GOT3 (cell line): ENCODE results near the gene DDAH1.

Experiments
- DNase-seq: peaks from one replicate; lab custom pipeline; 2025; ENCODE audit warnings: mixed read lengths; lab: John Stamatoyannopoulos, UW

Gene DDAH1

DNA sequence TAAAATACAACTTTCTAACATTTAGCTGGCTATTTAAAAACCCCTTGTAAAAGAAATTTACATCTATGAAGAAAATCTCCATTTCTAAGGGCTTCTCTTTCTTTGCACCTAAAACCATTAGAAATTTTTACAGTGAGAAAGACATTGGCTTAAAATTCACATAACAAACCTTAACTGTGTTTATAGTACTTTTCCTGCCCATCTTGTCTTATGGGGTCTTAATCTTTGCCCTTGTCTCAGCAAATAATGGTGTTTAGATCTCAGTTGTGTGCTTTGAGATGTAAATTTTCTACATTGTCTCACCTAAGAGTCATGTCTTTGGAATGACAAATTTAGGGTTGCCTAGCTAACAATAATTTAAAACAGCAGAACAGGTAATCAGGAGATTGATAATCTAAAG lies 71.5 kb downstream of the DDAH1 start:
- DNase-seq, result no peak

DNA sequence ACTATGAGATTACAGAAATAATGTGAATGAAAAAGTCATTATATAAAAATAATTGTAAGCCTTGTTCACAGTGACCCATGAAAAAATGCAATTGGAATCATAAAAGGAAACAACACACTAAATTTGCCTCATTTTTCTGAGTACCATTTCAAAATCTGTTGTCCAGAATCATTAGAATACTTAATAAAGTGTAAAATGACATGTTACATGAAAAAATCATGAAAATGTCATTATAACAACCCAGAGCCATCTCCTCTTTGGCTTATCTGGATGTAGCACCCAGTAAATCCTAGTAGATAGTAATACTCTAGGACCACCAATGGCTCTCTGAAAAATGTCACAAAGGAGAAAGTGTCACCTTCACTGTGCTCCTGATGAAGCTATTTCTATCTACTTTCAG lies 76.5 kb downstream of the DDAH1 start:
- DNase-seq, result no peak

DNA sequence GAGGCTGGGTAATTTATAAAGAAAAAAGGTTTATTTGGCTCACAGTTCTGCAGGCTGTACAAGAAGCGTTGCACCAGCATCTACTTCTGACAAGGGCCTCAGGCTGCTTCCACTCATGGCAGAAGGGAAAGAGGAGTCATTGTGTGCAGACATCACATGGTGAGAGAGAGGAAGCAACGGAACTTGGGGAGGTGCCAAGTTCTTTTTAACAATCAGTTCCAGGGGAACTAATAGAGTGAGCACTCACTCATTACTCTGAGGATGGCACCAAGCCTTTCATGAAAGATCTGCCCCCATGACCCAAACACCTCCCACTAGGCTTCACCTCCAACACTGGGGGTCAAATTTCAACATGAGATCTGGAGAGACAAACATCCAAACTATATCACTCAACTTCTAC lies 77.2 kb downstream of the DDAH1 start:
- DNase-seq, result no peak

DNA sequence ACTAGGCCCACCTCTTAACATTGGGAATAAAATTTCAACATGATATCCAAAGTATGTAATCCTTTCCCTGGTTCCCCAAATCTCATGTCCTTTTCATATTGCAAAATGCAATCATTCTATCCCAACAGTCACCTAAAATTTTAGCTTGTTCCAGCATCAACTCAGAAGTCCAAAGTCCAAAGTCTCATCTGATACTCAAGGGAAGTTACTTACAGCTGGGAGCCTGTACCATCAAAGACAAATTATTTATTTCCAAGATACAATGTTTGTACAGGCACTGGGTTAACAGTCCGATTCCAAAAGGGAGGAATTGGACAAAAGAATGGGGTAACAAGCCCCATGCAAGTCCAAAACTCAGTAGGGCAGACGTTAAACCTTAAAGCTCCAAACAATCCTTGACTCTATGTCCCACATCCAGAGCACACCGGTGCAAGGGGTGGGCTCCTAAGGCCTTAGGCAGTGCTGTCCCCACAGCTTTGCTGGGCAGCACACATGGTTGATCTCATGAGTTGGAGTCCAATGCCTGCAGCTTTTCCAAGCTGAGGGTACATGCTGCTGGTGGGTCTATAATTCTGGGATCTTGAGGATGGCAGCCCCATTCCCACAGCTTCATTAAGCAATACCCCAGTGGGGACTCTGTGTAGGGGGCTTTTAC lies 78.8 kb downstream of the DDAH1 start:
- no peak for DNase-seq

DNA sequence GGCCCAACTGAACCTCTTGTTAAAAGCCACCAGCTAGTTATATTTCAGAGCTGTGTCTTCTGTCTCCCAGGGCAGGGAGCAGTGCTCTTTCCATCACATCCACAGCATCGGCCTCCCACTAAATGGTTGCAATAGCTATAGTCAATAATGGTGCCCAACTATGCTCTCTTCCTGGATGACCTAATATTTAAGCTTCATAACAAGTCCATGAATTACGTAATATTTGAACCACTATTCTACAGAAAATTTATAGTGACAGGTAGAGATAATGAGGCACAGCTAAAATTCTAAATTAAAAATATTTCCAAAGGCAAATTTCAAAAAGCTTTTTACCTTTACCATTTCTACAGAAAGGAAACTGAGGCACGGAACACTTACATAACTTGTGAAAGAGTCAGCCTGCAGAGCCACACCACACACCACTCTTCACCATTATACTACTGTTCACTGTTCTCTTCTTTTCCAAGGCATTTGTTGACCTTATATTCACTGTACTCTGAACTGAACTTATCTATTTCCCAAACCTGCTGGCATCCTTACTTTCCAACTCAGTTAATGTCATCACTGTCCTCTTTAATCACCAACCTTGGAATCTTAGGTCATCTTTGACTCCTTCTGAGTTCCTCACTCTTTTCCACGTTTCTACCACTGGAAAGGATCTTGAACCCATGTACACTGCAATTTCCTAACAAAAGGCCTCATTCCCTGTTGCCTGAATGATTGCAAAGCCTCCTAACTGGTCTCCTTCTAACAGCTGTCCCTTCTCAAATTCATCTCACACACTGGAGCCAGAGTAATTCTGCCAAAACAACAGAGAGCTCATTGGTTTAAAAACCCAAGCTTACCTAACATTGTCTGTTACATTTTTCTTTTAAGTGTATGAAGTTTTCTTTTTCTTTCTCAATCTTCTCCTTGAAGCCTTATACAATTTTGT lies 85.5 kb downstream of the DDAH1 start:
- no peak for DNase-seq

DNA sequence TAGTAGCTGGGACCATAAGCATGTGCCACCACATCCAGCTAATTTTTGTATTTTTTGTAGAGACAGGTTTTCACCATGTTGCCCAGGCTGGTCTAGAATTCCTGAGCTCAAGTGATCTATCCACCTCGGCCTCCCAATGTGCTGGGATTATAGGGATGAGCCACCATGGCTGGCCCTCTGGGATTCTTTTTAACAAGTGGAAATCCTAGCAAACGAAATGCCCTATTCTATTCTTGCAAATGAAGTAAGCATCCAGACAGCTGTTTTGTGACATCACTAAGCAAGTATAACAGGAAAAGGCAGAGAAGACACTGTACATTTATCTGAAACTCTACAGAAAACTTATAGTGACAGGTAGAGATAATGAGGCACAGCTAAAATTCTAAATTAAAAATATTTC lies 86.4 kb downstream of the DDAH1 start:
- no peak for DNase-seq

DNA sequence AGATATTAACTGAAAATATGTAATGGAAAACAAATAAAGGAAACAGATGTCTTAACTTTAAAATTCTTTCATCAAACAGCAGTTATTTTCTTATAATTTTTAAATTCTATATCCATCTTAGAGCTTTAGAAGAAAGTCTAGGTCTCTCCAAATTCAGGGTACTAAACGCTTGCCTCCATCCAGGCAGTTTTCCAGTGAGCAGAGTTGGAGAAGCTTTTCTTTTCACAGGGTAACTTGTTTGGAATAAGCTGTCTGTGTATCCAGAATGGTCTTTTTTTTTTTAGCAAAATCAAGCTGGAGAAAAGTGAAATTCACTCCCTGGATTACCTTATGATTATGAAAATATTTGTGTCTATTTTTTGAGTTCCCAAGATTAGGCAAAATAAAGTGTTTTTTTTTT lies 88.6 kb downstream of the DDAH1 start:
- DNase-seq, result no peak

DNA sequence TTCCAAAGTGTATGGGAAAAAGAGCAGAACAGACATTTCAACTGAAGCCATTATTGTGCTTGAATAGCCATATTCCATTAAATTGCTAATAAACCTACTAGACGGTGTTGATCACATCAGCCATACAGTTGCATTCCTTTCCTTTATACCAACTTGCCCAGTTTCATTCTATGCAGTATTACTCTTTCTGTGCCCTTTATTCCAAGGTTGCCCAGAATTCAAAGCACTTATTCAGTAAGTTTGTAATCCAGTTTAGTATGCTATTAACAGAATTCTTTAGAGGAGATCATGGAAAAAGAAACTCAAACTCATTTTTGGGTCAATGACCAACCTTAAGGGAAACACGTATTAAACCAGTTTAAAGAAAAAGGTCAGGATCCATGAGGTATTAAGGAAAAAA lies 89.5 kb downstream of the DDAH1 start:
- DNase-seq, result no peak

DNA sequence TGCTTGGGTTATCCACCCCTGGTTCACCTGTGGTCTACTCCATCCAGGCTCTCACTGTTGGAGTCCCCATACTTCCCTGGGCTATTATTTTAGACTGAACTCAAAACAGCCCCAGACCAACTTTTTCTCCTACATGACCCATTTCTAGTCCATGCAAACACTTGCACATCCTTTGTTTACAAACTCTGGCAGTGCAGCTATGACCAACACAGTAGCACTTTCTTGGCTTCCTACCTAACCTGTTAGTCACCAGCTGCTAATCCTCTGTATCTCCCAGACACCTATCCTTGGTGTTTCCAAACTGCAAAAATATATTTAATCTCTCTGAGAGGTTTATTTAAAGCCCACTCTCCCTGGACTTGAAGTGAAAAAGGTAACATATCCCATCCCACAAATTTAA lies 90.8 kb downstream of the DDAH1 start:
- no peak for DNase-seq

DNA sequence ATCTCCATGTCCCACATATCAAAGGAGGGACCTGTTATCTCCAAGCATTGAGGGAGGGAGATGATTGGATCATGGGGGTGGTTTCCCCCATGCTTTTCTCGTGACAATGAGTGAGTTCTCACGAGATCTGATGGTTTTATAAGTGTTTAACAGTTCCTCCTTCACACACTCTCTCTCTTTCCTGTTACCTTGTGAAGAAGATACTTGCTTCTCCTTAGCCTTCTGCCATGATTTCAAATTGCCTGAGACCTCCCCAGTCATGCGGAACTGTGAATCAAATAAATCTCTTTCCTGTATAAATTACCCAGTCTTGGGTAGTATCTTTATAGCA lies 91.6 kb downstream of the DDAH1 start:
- DNase-seq, result no peak

DNA sequence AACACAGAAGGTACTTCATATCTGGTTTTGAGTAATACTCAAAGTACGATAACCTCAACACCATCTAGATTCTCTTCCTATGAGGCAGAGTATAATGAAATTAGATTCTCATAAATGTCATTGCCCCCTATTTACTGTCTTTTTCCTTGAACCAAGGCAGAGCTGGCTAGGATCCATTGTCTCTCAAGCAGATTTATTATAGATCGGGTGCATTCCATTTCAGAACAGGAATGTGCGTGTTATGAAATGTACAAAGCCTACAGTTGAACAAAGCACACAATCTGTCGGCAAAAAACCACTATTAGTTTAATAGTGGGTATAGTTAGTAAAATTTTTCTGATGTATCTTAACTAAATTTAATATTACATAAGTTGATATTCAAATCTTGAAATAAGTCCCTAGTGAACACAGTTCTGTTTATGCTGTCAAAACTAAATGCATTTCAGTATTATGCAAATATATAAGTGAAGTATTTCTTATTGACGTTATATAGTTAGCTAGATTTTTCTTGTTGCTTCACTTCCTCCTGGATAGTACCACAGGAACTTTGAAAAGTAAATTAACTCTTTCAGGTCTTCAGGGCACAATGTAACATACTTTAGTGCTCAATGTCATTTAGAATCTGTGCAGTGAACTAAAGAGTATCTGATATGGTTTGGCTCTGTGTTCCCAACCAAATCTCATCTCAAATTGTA lies 92.1 kb downstream of the DDAH1 start:
- DNase-seq, result no peak

DNA sequence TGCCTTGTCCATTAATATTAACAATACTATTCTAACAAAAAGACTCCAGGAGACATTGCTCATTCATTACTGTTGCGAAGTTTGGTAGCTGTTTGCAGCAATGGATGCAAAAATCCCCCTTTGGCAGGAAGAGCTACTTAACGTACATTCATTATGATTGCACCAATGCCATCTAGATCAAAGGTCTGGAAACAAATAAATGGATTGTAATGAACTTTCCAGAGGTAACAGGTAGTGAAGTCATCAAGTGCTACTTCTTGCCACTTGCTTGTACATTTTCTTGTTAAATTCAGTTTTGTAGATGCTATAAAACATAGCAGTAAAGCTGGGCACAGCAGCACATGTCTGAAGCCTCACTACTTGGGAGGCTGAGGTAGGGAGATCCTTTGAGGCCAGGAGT lies 93.9 kb downstream of the DDAH1 start:
- no peak for DNase-seq

DNA sequence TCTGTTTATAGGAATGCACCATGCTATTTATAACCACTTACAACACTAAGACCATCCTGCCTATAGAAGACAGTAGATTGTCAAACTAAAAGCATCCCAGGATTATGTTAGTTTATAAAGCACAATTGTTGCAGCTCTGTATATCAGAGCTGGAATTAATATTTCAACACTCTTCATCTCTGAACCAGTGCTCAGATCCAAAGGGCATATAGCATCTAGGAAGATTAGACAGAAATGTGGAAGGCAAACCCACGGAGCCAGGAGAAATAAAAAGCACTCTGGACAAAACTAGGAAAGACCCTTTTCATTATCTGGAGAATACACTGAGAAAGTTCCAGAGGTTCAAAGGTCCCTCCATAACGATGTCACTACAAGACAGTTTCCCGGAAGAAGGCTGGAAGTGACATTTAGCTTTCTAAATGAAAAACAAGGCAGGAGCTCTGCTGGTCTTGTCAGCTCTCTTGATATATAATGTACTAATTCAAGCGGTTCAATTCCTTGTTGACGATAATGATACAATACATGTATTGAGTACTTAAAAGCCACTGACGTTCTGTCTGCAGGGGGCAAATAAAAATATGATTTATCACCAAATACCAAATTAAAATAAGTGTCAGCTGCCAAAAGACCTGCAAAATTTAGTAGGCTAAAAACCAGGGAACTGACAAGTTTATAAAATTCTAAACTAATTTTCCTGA lies 96.7 kb downstream of the DDAH1 start:
- no peak for DNase-seq

DNA sequence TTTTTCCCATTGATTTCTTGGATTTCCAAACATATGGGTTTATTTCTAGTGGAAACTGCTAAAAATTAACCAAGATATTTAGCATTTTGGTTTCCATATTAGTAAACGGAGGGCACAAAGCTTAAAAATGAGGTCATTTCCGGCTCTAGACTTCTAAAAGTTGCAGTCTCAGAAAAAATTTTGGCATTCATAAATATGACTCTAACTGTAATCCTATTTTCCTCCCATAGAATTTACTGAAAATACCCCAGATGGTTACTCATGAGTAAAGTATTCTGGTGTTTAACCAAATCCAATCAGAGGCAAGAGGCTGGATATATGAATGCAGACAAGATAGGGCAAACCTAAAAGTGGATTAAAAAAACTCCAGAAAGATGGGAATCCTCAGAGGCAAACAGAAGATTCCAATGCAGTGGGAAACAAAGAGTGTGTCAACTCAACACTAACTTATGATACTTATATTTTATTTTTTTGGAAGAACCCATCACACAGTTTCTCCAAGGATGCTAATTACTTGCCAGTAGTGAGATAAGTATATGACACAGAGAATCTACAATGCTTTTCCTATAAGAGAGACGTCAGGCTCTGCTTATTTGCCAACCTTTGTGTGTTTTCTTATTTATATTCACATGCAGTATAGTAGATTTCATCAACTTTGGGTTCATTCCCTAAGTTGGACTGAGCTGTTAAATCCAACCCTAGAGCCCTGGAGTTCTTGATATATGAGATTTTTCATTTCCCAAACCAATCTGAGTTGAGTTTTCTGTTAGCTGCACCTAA lies 98.4 kb downstream of the DDAH1 start:
- DNase-seq, result no peak

DNA sequence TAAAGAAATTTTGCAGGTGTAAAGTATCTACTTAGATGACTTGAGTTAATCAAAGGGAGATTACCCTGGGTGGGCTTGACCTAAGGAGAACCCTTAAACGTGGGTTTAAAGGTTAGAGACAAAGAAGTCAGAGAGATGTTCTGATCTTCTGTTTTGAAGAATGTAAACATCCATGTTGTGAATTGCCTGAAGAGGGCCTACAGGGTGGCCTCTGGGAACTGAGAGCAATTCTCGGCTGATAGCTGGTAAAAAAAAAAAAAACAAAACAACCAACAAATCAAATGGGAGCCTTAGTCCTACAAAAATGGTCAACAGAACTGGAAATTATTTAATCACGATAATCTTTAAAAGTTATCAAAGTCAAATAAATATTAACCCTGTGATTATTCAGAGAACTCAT lies 99.1 kb downstream of the DDAH1 start:
- DNase-seq, result no peak

DNA sequence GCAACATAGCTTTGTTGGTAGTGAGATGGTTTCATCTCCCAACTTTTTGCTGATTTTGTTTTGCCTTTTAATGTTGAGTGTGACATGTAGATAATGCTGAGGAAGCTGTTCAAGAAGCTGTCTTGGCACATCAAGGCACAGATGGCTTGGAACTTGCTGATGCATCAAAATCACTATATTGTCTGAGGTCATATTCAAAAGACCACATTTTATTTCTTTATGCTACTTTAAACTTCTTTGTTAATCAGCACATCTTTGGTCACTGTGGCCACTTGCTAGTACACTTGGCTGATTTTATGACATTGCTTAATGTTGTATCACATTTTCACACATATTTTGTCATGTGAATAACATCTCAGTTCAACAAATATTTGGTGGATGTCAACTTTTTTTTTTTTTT lies 101.4 kb downstream of the DDAH1 start:
- DNase-seq, result no peak

DNA sequence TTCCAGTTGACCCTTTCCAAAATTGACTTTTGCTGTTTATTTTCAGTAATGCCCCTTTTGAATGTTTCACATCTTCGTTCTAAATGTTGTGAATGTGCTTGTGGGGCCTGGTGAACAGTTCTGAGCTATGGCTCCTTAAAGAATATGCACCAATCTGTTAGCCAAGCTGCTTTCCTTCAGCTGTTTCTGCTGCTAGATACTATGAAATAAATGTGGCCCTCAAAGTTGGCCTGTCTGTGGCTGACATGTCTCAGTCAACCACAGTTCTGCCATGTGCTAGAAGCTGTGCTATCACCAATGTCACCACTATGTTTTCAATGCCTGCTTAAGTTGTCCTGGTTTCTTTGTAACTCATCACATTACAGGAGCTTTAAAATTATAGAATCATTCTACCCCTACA lies 101.9 kb downstream of the DDAH1 start:
- no peak for DNase-seq

DNA sequence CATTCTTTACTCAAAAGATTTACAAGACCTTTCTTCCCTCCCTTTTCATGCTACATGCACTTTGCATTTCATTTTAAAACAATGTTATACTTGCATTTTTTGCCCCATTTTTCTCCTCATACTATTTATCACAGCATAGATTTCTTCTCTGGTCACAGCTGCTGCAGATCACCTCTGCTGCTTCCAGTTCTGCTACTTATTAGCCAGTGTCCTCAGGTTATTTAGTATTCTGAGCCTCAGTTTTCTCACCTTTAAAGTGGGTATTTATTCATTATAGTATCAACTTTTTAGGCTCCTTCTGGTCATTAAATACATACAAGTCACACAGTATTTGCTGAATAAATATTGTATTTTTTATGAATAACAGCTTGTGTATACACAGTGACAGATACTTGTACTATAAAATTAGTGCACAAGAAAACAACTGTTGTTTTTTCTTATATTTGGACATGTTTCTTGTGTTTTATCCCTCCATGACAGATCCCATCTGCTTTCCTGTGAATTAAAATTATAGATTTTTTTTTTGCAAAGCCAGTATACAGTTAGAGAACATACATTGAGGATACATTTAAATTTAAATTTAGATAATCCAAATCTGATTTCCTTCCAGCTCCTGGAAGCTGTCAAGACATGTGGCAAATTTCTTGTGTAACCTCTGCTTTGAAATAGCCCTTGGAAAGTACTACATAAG lies 103.2 kb downstream of the DDAH1 start:
- DNase-seq, result no peak

DNA sequence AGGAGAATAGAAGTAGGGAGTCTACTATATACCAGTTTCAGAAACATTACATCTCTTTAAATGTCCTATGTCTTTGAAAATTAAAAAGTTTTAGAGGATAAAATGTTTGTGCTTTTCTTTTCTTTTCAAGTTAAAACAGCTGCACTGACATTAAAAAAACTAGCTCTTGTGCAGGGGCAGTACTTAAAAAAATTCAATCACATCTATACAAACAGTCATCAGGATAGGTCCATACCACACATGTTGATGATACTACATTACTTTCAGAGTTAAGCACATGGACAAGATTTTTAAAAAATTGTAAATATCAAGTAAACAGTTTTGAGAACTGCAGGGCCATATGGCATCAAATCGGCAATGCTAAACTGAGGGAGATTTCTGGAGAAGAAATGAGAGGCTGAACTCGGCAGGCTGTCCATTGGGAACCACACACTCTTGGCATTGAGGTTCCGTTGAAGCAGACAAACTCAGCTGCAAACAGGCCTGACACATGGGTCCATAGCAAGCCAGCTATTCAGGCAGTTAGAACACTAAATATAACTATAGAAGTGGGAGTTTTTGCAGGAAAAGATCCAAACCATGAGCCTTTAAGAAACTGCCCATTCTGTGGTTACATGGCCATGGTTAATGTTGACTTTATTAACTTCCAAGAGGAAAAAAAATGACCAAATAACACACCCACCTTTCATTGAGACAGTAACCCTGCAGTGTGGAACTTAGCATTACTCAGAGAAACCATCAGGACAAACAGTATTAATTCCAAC lies 104.0 kb downstream of the DDAH1 start:
- DNase-seq, result no peak
